Measurements from ENCODE around the gene AKAP17A. TPM values are rescaled to one million over a fixed set of nuclear protein-coding genes. Genes with fewer than 3 reads are reported as not detected.

The AKAP17A gene
- total RNA-seq, 1 experiment from 2014 or later = 35.4 TPM

DNA sequence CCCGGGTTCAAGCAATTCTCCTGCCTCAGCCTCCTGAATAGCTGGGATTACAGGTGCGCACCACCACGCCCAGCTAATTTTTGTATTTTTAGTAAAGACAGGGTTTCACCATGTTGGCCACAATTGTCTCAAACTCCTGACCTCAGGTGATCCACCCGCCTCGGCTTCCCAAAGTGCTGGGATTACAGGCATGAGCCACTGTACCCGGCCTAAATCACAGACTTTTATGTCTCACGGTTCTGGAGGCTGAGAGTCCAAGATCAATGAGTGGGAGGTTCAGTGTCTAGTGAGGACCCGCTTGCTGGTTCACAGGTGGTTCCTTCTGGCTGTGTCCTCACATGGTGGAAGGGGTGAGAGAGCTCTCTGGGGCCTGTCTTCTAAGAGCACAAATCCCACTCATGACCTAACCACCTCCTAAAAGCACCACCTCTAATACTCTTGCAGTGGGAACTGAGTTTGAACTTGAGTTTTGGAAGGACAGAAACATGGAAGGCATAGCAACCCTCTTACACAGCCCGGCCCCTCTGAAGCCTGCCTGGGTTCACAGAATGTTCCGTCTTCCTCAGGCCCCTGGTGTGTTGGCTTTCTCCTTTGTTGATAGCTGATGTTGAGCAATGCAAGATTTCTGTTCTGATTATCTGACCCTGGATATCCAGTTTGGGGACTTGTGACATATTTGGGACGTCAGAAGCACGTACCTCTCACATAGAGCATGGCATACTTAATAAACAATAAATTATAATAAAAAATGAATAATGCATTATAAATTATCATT is 1.9 kb upstream of the AKAP17A start:
- Histone ChIP-seq H3K27me3 (ENCODE audit: insufficient read depth, low read length) (no peaks in the 10 kb centered on the region), H3K4me3 (replicated peaks in 1 of 2; ENCODE audit: low read depth in 1 of 2, low read length in 2 of 2) (no peak overlapping the region), H3K4me1 (ENCODE audit: control insufficient read depth in 1 of 2, insufficient read depth in 2 of 2, low read length in 2 of 2) (peaks cover 3 to 13% of the 10 kb centered on the region in 2 experiments; a peak in 3 of 4 replicates), H4K20me1 (ENCODE audit: insufficient read depth) (no peaks in the 10 kb centered on the region), H3K27ac (ENCODE audit: low read depth, low read length) (0 out of 2 replicates have a peak overlapping the region, but pooled peaks have one; percentile 29), H3K4me2 (ENCODE audit: low read length) (no peak overlapping the region), H3K36me3 (ENCODE audit: control insufficient read depth in 1 of 2, insufficient read depth in 2 of 2, low read length in 2 of 2) (peaks cover 0 to 11% of the 10 kb centered on the region in 2 experiments; a peak in 2 of 4 replicates), H3K9me3 (ENCODE audit: control insufficient read depth in 1 of 2, insufficient read depth in 1 of 2, low read depth in 1 of 2, low read length in 2 of 2) (no peaks in the 10 kb centered on the region), H3K79me2 (ENCODE audit: insufficient read depth, low read length) (peaks cover 28% of the 10 kb centered on the region), H3K9ac (ENCODE audit: low read length) (no peak overlapping the region), H3K9me2 (ENCODE audit: insufficient read depth) (no peaks in the 10 kb centered on the region), H2AFZ (ENCODE audit: low read depth, low read length, poor library complexity, severe bottlenecking) (no peak overlapping the region)
- no peak for DNase-seq (ENCODE audit: low read depth, low spot score)
- TF ChIP-seq, protein P1, sequence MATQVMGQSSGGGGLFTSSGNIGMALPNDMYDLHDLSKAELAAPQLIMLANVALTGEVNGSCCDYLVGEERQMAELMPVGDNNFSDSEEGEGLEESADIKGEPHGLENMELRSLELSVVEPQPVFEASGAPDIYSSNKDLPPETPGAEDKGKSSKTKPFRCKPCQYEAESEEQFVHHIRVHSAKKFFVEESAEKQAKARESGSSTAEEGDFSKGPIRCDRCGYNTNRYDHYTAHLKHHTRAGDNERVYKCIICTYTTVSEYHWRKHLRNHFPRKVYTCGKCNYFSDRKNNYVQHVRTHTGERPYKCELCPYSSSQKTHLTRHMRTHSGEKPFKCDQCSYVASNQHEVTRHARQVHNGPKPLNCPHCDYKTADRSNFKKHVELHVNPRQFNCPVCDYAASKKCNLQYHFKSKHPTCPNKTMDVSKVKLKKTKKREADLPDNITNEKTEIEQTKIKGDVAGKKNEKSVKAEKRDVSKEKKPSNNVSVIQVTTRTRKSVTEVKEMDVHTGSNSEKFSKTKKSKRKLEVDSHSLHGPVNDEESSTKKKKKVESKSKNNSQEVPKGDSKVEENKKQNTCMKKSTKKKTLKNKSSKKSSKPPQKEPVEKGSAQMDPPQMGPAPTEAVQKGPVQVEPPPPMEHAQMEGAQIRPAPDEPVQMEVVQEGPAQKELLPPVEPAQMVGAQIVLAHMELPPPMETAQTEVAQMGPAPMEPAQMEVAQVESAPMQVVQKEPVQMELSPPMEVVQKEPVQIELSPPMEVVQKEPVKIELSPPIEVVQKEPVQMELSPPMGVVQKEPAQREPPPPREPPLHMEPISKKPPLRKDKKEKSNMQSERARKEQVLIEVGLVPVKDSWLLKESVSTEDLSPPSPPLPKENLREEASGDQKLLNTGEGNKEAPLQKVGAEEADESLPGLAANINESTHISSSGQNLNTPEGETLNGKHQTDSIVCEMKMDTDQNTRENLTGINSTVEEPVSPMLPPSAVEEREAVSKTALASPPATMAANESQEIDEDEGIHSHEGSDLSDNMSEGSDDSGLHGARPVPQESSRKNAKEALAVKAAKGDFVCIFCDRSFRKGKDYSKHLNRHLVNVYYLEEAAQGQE (IDR thresholded peaks at IDR 0.05; ENCODE audit: low read depth) = no peak
- TF ChIP-seq EZH2phosphoT487 (IDR thresholded peaks at IDR 0.05; ENCODE audit: borderline replicate concordance) (no peak), ELF1 (IDR thresholded peaks at IDR 0.05; ENCODE audit: borderline replicate concordance, low read depth) (no peak), POLR2AphosphoS5 (IDR thresholded peaks at IDR 0.05; ENCODE audit: low read depth, low read length) (no peak), YY1 (IDR thresholded peaks at IDR 0.05; ENCODE audit: extremely low read depth, insufficient replicate concordance, low read depth, low read length) (no peak), JUND (IDR thresholded peaks at IDR 0.05) (no peak), CEBPB (IDR thresholded peaks at IDR 0.05; ENCODE audit: low read depth) (no peak), RAD21 (IDR thresholded peaks at IDR 0.05; ENCODE audit: low read depth) (no peak)
- ChIA-PET CTCF (no interaction called here), POLR2A (no interaction called here), RAD21 (ENCODE audit: low non-redundant PET in 1 of 2, low total read pairs in 2 of 2, uncharacterized antibody in 2 of 2, unreplicated experiment in 2 of 2) (no interaction called here)
- intact Hi-C loops (cut with micrococcal nuclease) = no loop called here
- BruUV-seq (replicated peaks) = no TSS peak
- ATAC-seq = no peak
